Limb (tissue), 2 donors: Measurements from ENCODE around the gene AGAP1.

Experiments used
- DNase-seq, 2 donors: peaks; one replicate each; pipeline ENCODE4 v3.0.0-alpha.2; 2016; ENCODE audit errors: extremely low spot score in 2 of 2

The AGAP1 gene

GRCh38 chr2:235486729-235487128 is 7.1 kb upstream of the AGAP1 start:
- DNase-seq, result no peak

- DNase-seq, result no peak
Measured at GRCh38 chr2:235489897-235490296, 3.9 kb upstream of the AGAP1 start.

- DNase-seq, result peak in 1 of 2 donors; percentile 65
Measured at GRCh38 chr2:235492850-235493344, 946 bp upstream of the AGAP1 start.

- no peak for DNase-seq
Measured at GRCh38 chr2:235493402-235493774, 455 bp upstream of the AGAP1 start.

GRCh38 chr2:235494716-235495372 is 1.0 kb downstream of the AGAP1 start:
- peak in 1 of 2 donors; percentile 67 for DNase-seq

- DNase-seq, result no peak
Measured at GRCh38 chr2:235495373-235496238, 1.8 kb downstream of the AGAP1 start.

- no peak for DNase-seq
Measured at GRCh38 chr2:235496239-235496621, 2.4 kb downstream of the AGAP1 start.

GRCh38 chr2:235497096-235497495 is 3.3 kb downstream of the AGAP1 start:
- DNase-seq, result no peak

- peak in 1 of 2 donors; percentile 47 for DNase-seq
Measured at GRCh38 chr2:235498541-235498940, 4.7 kb downstream of the AGAP1 start.

GRCh38 chr2:235498946-235499812 is 5.3 kb downstream of the AGAP1 start:
- DNase-seq, result no peak

GRCh38 chr2:235500110-235500760 is 6.4 kb downstream of the AGAP1 start:
- no peak for DNase-seq

- DNase-seq, result no peak
Measured at GRCh38 chr2:235500761-235501672, 7.2 kb downstream of the AGAP1 start.

- no peak for DNase-seq
Measured at GRCh38 chr2:235501673-235502031, 7.8 kb downstream of the AGAP1 start.

GRCh38 chr2:235502336-235502735 is 8.5 kb downstream of the AGAP1 start:
- no peak for DNase-seq

GRCh38 chr2:235504441-235505180 is 10.8 kb downstream of the AGAP1 start:
- no peak for DNase-seq

GRCh38 chr2:235505181-235505741 is 11.4 kb downstream of the AGAP1 start:
- no peak for DNase-seq

- no peak for DNase-seq
Measured at GRCh38 chr2:235506291-235506996, 12.6 kb downstream of the AGAP1 start.

GRCh38 chr2:235506997-235507615 is 13.3 kb downstream of the AGAP1 start:
- DNase-seq, result peak in 1 of 2 donors; percentile 47
